HepG2 (cell line): ENCODE data around the gene ITIH2. TPM values are rescaled to one million over a fixed set of nuclear protein-coding genes. Genes with fewer than 3 reads are reported as not detected.
A peak's percentile ranks its signal among the peaks of the same experiment; 100 is the strongest.

Source experiments
- ATRX ChIP-seq: sonication (generic); formaldehyde crosslinking; IDR thresholded peaks from 2 replicates; pipeline ENCODE4 v1.4.0; 2020; ENCODE audit warnings: missing genetic modification reagents, borderline replicate concordance
- BRD4 ChIP-seq: sonication (generic); formaldehyde crosslinking; IDR thresholded peaks from 2 replicates; pipeline ENCODE4 v1.4.0; 2020; ENCODE audit warnings: missing genetic modification reagents
- CBX5 ChIP-seq: sonication (generic); formaldehyde crosslinking; IDR thresholded peaks from 2 replicates; pipeline ENCODE4 v1.4.0; 2020; ENCODE audit warnings: missing genetic modification reagents, borderline replicate concordance
- EHMT2 ChIP-seq: fragments of 200-600 bp; sonication (generic); IDR thresholded peaks from 2 replicates; pipeline ENCODE4 v1.7.0; 2017; ENCODE audit warnings: antibody characterized with exemption, low read depth, low read length, borderline replicate concordance
- EZH2 ChIP-seq: conservative IDR thresholded peaks from 2 replicates; pipeline ENCODE4 v1.6.1; 2012; ENCODE audit warnings: mild to moderate bottlenecking, low read depth, low read length, moderate library complexity
- RELA ChIP-seq: sonication (generic); formaldehyde crosslinking; IDR thresholded peaks from 2 replicates; pipeline ENCODE4 v1.4.0; 2020; ENCODE audit warnings: missing genetic modification reagents
- REPIN1 ChIP-seq: sonication (generic); formaldehyde crosslinking; IDR thresholded peaks from 2 replicates; pipeline ENCODE4 v1.8.0; 2022; ENCODE audit warnings: missing genetic modification reagents, low read depth, mild to moderate bottlenecking, borderline replicate concordance
- RFXAP ChIP-seq: sonication (generic); formaldehyde crosslinking; IDR thresholded peaks from 2 replicates; pipeline ENCODE4 v1.4.0; 2020; ENCODE audit warnings: missing genetic modification reagents, borderline replicate concordance
- ZBTB1 ChIP-seq: sonication (generic); formaldehyde crosslinking; IDR thresholded peaks from 2 replicates; pipeline ENCODE4 v1.4.0; 2020; ENCODE audit warnings: missing genetic modification reagents, borderline replicate concordance
- ZEB1 ChIP-seq: IDR thresholded peaks from 2 replicates; pipeline ENCODE4 v1.6.1; 2012; ENCODE audit warnings: mild to moderate bottlenecking, low read depth, inconsistent platforms; ENCODE audit not compliant: insufficient replicate concordance
- ZNF101 ChIP-seq: sonication (generic); formaldehyde crosslinking; IDR thresholded peaks from 2 replicates; pipeline ENCODE4 v1.4.0; 2020; ENCODE audit warnings: mild to moderate bottlenecking, low read depth, missing genetic modification reagents, borderline replicate concordance
- ZNF136 ChIP-seq: sonication (generic); formaldehyde crosslinking; IDR thresholded peaks from 2 replicates; pipeline ENCODE4 v1.8.1; 2022; ENCODE audit warnings: low read depth, mild to moderate bottlenecking, moderate library complexity, missing genetic modification reagents
- ZNF790 ChIP-seq: sonication (generic); formaldehyde crosslinking; IDR thresholded peaks from 2 replicates; pipeline ENCODE4 v1.8.0; 2022; ENCODE audit warnings: missing genetic modification reagents, mild to moderate bottlenecking, borderline replicate concordance
- ZSCAN20 ChIP-seq: sonication (generic); formaldehyde crosslinking; IDR thresholded peaks from 2 replicates; pipeline ENCODE4 v1.4.0; 2020; ENCODE audit warnings: missing genetic modification reagents, mild to moderate bottlenecking, borderline replicate concordance
- polyA plus RNA-seq, 8 experiments: library from polyadenylated mRNA; depleted of rRNA in 3 of 8; stranded (reverse) in 7 of 8; unstranded in 1 of 8; fragments of >200 nt; fragmentation: Illumina TruSeq in 4 of 8; extraction: Trizol in 4 of 8; gene quantifications; 2 replicates each; pipeline versions ENCODE4 v1.2.1 to v1.2.3, GENCODE V29; 2011 to 2016; ENCODE audit warnings: low read depth in 4 of 8, missing spikeins in 1 of 8, mixed read lengths in 1 of 8; ENCODE audit not compliant: insufficient read depth in 1 of 8
- total RNA-seq, 5 experiments: library from RNA; depleted of rRNA; stranded (reverse); fragments of >200 nt; fragmentation: Illumina TruSeq; extraction: Trizol; gene quantifications; 2 replicates each; pipeline ENCODE4 v1.2.3, GENCODE V29; 2016; ENCODE audit warnings: low read depth in 1 of 5
- TF ChIP-seq, protein P1 (sequence below): sonication (generic); formaldehyde crosslinking; IDR thresholded peaks from 2 replicates; pipeline ENCODE4 v1.4.0; 2020; ENCODE audit warnings: missing genetic modification reagents, borderline replicate concordance
- TF ChIP-seq, protein P2 (sequence below): sonication (generic); formaldehyde crosslinking; IDR thresholded peaks from 2 replicates; pipeline ENCODE4 v1.8.0; 2022; ENCODE audit warnings: missing genetic modification reagents, mild to moderate bottlenecking, moderate library complexity, borderline replicate concordance
- TF ChIP-seq, protein P3 (sequence below): sonication (generic); formaldehyde crosslinking; IDR thresholded peaks from 2 replicates; pipeline ENCODE4 v1.5.1; 2020; ENCODE audit warnings: mild to moderate bottlenecking, missing genetic modification reagents
- TF ChIP-seq, protein P4 (sequence below): IDR thresholded peaks from 2 replicates; pipeline ENCODE4 v1.6.1; 2016; ENCODE audit warnings: missing genetic modification reagents, missing compliant biosample characterization

ITIH2 gene
- total and polyA plus RNA-seq, 2 of the 13 experiments (the other 11 are each of a cell fraction or from before 2014, with no cell fraction given) = 1,197 to 1,427 TPM

DNA sequence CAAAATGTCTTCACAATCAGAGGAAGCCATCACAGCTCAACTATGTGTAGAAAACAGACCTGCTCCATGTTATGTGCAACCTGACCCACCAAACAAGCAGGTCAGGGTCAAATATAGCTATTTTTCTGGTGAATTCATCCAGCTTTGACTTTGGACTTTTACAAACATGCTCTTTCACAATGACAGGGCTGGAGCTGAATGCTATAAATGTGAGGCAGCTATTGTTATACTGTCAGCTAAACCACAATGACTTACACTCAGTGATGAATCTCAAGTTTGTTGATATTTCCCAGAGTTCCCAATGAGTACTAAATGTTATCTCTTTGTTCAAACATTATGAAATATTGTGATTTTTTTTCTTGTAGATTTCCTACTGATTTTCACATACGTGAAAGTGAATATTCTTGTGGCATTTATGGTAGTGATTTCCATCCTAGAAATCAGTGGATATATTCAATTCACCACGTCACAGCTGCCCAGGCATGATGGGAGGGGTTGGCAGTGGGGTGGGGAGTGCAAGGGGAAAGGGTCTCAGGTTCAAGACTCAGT, 2.5 kb upstream of the ITIH2 start (continued):
- TF ChIP-seq ZNF136 (CRISPR knock-in tag) (0 out of 2 replicates have a peak, but pooled peaks have one; percentile 48), BRD4 (no peak), CBX5 (CRISPR knock-in tag) (0 out of 2 replicates have a peak, but pooled peaks have one; percentile 32), ZEB1 (no peak), EZH2 (no peak), ZSCAN20 (no peak), ZNF790 (no peak), REPIN1 (CRISPR knock-in tag) (no peak), ATRX (CRISPR knock-in tag) (no peak), ZBTB1 (no peak), RELA (CRISPR knock-in tag) (no peak), ZNF101 (CRISPR knock-in tag) (no peak), RFXAP (CRISPR knock-in tag) (0 out of 2 replicates have a peak, but pooled peaks have one; percentile 47), EHMT2 (no peak)
- TF ChIP-seq, protein P1, sequence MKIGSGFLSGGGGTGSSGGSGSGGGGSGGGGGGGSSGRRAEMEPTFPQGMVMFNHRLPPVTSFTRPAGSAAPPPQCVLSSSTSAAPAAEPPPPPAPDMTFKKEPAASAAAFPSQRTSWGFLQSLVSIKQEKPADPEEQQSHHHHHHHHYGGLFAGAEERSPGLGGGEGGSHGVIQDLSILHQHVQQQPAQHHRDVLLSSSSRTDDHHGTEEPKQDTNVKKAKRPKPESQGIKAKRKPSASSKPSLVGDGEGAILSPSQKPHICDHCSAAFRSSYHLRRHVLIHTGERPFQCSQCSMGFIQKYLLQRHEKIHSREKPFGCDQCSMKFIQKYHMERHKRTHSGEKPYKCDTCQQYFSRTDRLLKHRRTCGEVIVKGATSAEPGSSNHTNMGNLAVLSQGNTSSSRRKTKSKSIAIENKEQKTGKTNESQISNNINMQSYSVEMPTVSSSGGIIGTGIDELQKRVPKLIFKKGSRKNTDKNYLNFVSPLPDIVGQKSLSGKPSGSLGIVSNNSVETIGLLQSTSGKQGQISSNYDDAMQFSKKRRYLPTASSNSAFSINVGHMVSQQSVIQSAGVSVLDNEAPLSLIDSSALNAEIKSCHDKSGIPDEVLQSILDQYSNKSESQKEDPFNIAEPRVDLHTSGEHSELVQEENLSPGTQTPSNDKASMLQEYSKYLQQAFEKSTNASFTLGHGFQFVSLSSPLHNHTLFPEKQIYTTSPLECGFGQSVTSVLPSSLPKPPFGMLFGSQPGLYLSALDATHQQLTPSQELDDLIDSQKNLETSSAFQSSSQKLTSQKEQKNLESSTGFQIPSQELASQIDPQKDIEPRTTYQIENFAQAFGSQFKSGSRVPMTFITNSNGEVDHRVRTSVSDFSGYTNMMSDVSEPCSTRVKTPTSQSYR (CRISPR knock-in tag) = peak; percentile 49; the same call in 1 of the 2 replicates
- TF ChIP-seq, protein P2, sequence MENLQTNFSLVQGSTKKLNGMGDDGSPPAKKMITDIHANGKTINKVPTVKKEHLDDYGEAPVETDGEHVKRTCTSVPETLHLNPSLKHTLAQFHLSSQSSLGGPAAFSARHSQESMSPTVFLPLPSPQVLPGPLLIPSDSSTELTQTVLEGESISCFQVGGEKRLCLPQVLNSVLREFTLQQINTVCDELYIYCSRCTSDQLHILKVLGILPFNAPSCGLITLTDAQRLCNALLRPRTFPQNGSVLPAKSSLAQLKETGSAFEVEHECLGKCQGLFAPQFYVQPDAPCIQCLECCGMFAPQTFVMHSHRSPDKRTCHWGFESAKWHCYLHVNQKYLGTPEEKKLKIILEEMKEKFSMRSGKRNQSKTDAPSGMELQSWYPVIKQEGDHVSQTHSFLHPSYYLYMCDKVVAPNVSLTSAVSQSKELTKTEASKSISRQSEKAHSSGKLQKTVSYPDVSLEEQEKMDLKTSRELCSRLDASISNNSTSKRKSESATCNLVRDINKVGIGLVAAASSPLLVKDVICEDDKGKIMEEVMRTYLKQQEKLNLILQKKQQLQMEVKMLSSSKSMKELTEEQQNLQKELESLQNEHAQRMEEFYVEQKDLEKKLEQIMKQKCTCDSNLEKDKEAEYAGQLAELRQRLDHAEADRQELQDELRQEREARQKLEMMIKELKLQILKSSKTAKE (CRISPR knock-in tag) = peak; percentile 59; the same call in 1 of the 2 replicates
- TF ChIP-seq, protein P3, sequence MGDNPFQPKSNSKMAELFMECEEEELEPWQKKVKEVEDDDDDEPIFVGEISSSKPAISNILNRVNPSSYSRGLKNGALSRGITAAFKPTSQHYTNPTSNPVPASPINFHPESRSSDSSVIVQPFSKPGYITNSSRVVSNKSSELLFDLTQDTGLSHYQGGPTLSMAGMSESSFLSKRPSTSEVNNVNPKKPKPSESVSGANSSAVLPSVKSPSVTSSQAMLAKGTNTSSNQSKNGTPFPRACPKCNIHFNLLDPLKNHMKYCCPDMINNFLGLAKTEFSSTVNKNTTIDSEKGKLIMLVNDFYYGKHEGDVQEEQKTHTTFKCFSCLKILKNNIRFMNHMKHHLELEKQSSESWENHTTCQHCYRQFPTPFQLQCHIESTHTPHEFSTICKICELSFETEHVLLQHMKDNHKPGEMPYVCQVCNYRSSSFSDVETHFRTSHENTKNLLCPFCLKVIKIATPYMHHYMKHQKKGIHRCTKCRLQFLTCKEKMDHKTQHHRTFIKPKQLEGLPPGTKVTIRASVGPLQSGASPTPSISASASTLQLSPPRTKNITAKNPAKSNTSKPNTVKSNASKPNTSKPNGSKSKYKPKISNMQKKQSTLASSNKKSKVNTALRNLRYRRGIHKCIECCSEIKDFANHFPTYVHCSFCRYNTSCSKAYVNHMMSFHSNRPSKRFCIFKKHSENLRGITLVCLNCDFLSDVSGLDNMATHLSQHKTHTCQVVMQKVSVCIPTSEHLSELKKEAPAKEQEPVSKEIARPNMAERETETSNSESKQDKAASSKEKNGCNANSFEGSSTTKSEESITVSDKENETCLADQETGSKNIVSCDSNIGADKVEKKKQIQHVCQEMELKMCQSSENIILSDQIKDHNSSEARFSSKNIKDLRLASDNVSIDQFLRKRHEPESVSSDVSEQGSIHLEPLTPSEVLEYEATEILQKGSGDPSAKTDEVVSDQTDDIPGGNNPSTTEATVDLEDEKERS (CRISPR knock-in tag) = peak; percentile 13; the same call in 1 of the 2 replicates
- TF ChIP-seq, protein P4, sequence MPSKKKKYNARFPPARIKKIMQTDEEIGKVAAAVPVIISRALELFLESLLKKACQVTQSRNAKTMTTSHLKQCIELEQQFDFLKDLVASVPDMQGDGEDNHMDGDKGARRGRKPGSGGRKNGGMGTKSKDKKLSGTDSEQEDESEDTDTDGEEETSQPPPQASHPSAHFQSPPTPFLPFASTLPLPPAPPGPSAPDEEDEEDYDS (CRISPR knock-in tag) = peak; percentile 41
